GM23338 (cell line): ENCODE data around the gene NDUFB8. TPM values are rescaled to one million over a fixed set of nuclear protein-coding genes. Genes with fewer than 3 reads are reported as not detected.

Source experiments
- ATAC-seq: fragments of 200-7000 bp; cut with Tn5 transposase; 3 replicates; pipeline ENCODE4 v1.9.1; 2020
- DNase-seq: peaks from one replicate; pipeline ENCODE4 v3.0.0-alpha.2; 2015; ENCODE audit warnings: low spot score
- H2AFZ ChIP-seq: fragments of 200-600 bp; sonication (generic); 2 replicates; pipeline ENCODE4 v1.8.0; 2016; ENCODE audit warnings: antibody characterized with exemption, mild to moderate bottlenecking, moderate library complexity
- H3F3A ChIP-seq: fragments of 200-600 bp; sonication (generic); replicated peaks from 2 replicates; pipeline ENCODE4 v1.8.0; 2017; ENCODE audit warnings: antibody characterized with exemption, mixed run types, low read depth
- H3K27ac ChIP-seq: fragments of 200-600 bp; sonication (generic); 2 replicates; pipeline ENCODE4 v1.6.1; 2016; ENCODE audit warnings: low read depth
- H3K27me3 ChIP-seq: fragments of 200-600 bp; sonication (generic); 2 replicates; pipeline ENCODE4 v1.8.0; 2016; ENCODE audit warnings: mild to moderate bottlenecking, mixed run types, moderate library complexity; ENCODE audit not compliant: insufficient read depth
- H3K36me3 ChIP-seq: fragments of 200-600 bp; sonication (generic); 2 replicates; pipeline ENCODE4 v1.8.0; 2016; ENCODE audit warnings: mild to moderate bottlenecking; ENCODE audit not compliant: insufficient read depth
- H3K4me1 ChIP-seq: fragments of 200-600 bp; sonication (generic); 2 replicates; pipeline ENCODE4 v1.8.0; 2016; ENCODE audit warnings: mild to moderate bottlenecking, moderate library complexity; ENCODE audit not compliant: insufficient read depth
- H3K4me2 ChIP-seq: fragments of 200-600 bp; sonication (generic); 2 replicates; pipeline ENCODE4 v1.7.1; 2017; ENCODE audit warnings: mixed run types
- H3K4me3 ChIP-seq: fragments of 200-600 bp; sonication (generic); 2 replicates; pipeline ENCODE4 v1.6.1; 2016; ENCODE audit warnings: mixed run types
- H3K79me2 ChIP-seq: fragments of 200-600 bp; sonication (generic); replicated peaks from 2 replicates; pipeline ENCODE4 v1.8.0; 2017; ENCODE audit warnings: mild to moderate bottlenecking; ENCODE audit not compliant: insufficient read depth
- H3K9me2 ChIP-seq: fragments of 200-600 bp; sonication (generic); 2 replicates; pipeline ENCODE4 v1.8.0; 2017; ENCODE audit not compliant: insufficient read depth
- H4K20me1 ChIP-seq: fragments of 200-600 bp; sonication (generic); replicated peaks from 2 replicates; pipeline ENCODE4 v1.8.0; 2017; ENCODE audit warnings: mild to moderate bottlenecking; ENCODE audit not compliant: insufficient read depth
- H3K27ac Mint-ChIP-seq: 2 replicates; pipeline ENCODE4 v1.8.0; 2020; ENCODE audit warnings: inconsistent platforms, mild to moderate bottlenecking, moderate library complexity, mixed read lengths
- H3K27me3 Mint-ChIP-seq: 3 replicates; pipeline ENCODE4 v1.8.0; 2022; ENCODE audit warnings: low read depth, mild to moderate bottlenecking, moderate library complexity, mixed read lengths, inconsistent platforms; ENCODE audit not compliant: insufficient read depth, poor library complexity
- H3K36me3 Mint-ChIP-seq: 3 replicates; pipeline ENCODE4 v1.8.0; 2021; ENCODE audit warnings: low read depth, mild to moderate bottlenecking, inconsistent platforms, moderate library complexity, mixed read lengths
- H3K4me1 Mint-ChIP-seq: 3 replicates; pipeline ENCODE4 v1.8.0; 2020; ENCODE audit warnings: mild to moderate bottlenecking, inconsistent platforms, mixed read lengths
- H3K4me3 Mint-ChIP-seq: 3 replicates; pipeline ENCODE4 v1.8.0; 2021; ENCODE audit warnings: moderate library complexity, mild to moderate bottlenecking, inconsistent platforms, mixed read lengths
- H3K9me3 Mint-ChIP-seq: 3 replicates; pipeline ENCODE4 v1.8.0; 2020; ENCODE audit warnings: moderate library complexity, mild to moderate bottlenecking, inconsistent platforms, mixed read lengths
- CREB1 ChIP-seq: fragments of 250-450 bp; sonication (Bioruptor Pico); IDR thresholded peaks from 2 replicates; pipeline ENCODE4 v1.5.0; 2020; ENCODE audit warnings: low read depth, mild to moderate bottlenecking, moderate library complexity
- EZH2 ChIP-seq: fragments of 200-600 bp; sonication (generic); IDR thresholded peaks from one replicate; pipeline ENCODE4 v1.8.0; 2017; ENCODE audit warnings: antibody characterized with exemption, mild to moderate bottlenecking, low read depth; ENCODE audit not compliant: unreplicated experiment
- EZH2phosphoT487 ChIP-seq: fragments of 200-600 bp; sonication (generic); IDR thresholded peaks from one replicate; pipeline ENCODE4 v1.8.1; 2018; ENCODE audit warnings: antibody characterized with exemption; ENCODE audit not compliant: unreplicated experiment
- JUNB ChIP-seq: IDR thresholded peaks from one replicate; pipeline ENCODE4 v1.6.1; 2016; ENCODE audit warnings: antibody characterized with exemption; ENCODE audit not compliant: unreplicated experiment
- NANOG ChIP-seq: IDR thresholded peaks from 2 replicates; pipeline ENCODE4 v1.6.1; 2016; ENCODE audit warnings: antibody characterized with exemption, borderline replicate concordance
- POLR2AphosphoS5 ChIP-seq: IDR thresholded peaks from 2 replicates; pipeline ENCODE4 v1.6.1; 2016; ENCODE audit warnings: antibody characterized with exemption, low read depth
- STAT1 ChIP-seq: IDR thresholded peaks from one replicate; pipeline ENCODE4 v1.6.1; 2016; ENCODE audit warnings: antibody characterized with exemption; ENCODE audit not compliant: unreplicated experiment
- ZNF114 ChIP-seq: fragments of 250-450 bp; sonication (Bioruptor Pico); IDR thresholded peaks from 2 replicates; pipeline ENCODE4 v1.5.0; 2020; ENCODE audit warnings: mild to moderate bottlenecking, moderate library complexity
- ZNF331 ChIP-seq: fragments of 250-450 bp; sonication (Bioruptor Pico); IDR thresholded peaks from 2 replicates; pipeline ENCODE4 v1.5.0; 2020; ENCODE audit warnings: low read depth, mild to moderate bottlenecking, moderate library complexity
- polyA plus RNA-seq: library from polyadenylated mRNA; unstranded; fragments of >200 nt; fragmentation: Nextera tagmentation; extraction: Ambion mirVana; gene quantifications from 2 replicates; pipeline ENCODE4 v1.2.1, GENCODE V29; 2016
- total RNA-seq: library from RNA; depleted of rRNA; stranded (reverse); fragments of >200 nt; shearing (Covaris generic); gene quantifications from 2 replicates; pipeline ENCODE4 v1.2.3, GENCODE V29; 2014
- TF ChIP-seq, protein P1 (sequence below): IDR thresholded peaks from one replicate; pipeline ENCODE4 v1.6.1; 2018; ENCODE audit warnings: antibody characterized with exemption; ENCODE audit not compliant: unreplicated experiment
- TF ChIP-seq, protein P2 (sequence below): IDR thresholded peaks from 2 replicates; pipeline ENCODE4 v1.6.1; 2016; ENCODE audit warnings: antibody characterized with exemption
- TF ChIP-seq, protein P3 (sequence below), 2 experiments: fragments of 200-600 bp in 1 of 2; sonication (generic) in 1 of 2; conservative IDR thresholded peaks; 2 replicates each; pipeline versions ENCODE4 v1.5.1 to v1.6.1; 2016 to 2017; ENCODE audit warnings: antibody characterized with exemption in 2 of 2, low read depth in 2 of 2, mild to moderate bottlenecking in 2 of 2, moderate library complexity in 1 of 2
- TF ChIP-seq, protein P4 (sequence below): fragments of 250-450 bp; sonication (Bioruptor Pico); IDR thresholded peaks from 2 replicates; pipeline ENCODE4 v1.5.0; 2020; ENCODE audit warnings: mild to moderate bottlenecking, moderate library complexity

The NDUFB8 gene
- total and polyA plus RNA-seq, 2 experiments from 2014 or later = 131 to 464 TPM

DNA sequence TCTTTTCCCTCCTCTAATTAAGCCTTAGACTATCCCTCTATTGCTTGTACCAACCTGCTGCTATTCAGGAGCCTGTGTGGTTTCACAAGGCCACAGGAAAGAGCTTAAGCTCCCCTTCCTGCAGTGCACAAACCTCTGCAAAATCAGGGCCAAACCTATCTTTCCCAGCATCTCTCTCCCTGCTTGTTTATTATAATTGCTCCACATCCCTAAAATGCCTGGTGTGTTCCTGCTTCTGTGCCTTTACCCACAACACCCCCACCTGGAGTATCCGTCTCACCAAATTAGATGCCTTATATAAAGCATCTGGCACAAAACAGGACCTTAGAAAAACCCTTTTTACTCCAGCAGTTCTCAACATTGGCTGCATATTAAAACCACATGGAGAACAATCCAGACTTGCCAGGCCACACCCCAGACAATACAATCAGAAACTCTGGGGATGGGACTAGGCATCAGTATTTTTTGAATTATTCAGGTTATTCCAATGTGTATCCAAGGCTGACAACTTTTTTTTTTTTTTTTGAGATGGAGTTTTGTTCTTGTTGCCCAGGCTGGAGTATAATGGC, 26.7 kb downstream of the NDUFB8 start:
- ATAC-seq (no peak), DNase-seq (no peak)
- Histone ChIP-seq H3K27me3 (no peaks in the 10 kb centered on the region), H4K20me1 (no peaks in the 10 kb centered on the region), H3K36me3 (no peaks in the 10 kb centered on the region; the same call in 1 of the 2 replicates), H3K9me2 (no peaks in the 10 kb centered on the region), H3K4me2 (no peak overlapping the region), H3K27ac (no peak overlapping the region), H3K4me3 (no peak overlapping the region), H3K4me1 (no peaks in the 10 kb centered on the region), H3K79me2 (no peaks in the 10 kb centered on the region), H3F3A (no peaks in the 10 kb centered on the region), H2AFZ (no peak overlapping the region)
- Mint-ChIP-seq H3K4me1 (0 out of 3 replicates have a peak, but pooled peaks cover 3% of the 10 kb centered on the region), H3K36me3 (no peaks in the 10 kb centered on the region), H3K27me3 (peaks cover 7% of the 10 kb centered on the region), H3K4me3 (no peak overlapping the region), H3K9me3 (no peaks in the 10 kb centered on the region), H3K27ac (no peak overlapping the region)
- TF ChIP-seq JUNB (no peak), EZH2 (no peak), EZH2phosphoT487 (no peak), STAT1 (no peak), ZNF331 (CRISPR knock-in tag) (no peak), CREB1 (no peak), POLR2AphosphoS5 (no peak), ZNF114 (no peak), NANOG (no peak)
- TF ChIP-seq, protein P1, sequence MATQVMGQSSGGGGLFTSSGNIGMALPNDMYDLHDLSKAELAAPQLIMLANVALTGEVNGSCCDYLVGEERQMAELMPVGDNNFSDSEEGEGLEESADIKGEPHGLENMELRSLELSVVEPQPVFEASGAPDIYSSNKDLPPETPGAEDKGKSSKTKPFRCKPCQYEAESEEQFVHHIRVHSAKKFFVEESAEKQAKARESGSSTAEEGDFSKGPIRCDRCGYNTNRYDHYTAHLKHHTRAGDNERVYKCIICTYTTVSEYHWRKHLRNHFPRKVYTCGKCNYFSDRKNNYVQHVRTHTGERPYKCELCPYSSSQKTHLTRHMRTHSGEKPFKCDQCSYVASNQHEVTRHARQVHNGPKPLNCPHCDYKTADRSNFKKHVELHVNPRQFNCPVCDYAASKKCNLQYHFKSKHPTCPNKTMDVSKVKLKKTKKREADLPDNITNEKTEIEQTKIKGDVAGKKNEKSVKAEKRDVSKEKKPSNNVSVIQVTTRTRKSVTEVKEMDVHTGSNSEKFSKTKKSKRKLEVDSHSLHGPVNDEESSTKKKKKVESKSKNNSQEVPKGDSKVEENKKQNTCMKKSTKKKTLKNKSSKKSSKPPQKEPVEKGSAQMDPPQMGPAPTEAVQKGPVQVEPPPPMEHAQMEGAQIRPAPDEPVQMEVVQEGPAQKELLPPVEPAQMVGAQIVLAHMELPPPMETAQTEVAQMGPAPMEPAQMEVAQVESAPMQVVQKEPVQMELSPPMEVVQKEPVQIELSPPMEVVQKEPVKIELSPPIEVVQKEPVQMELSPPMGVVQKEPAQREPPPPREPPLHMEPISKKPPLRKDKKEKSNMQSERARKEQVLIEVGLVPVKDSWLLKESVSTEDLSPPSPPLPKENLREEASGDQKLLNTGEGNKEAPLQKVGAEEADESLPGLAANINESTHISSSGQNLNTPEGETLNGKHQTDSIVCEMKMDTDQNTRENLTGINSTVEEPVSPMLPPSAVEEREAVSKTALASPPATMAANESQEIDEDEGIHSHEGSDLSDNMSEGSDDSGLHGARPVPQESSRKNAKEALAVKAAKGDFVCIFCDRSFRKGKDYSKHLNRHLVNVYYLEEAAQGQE = no peak
- TF ChIP-seq, protein P2, sequence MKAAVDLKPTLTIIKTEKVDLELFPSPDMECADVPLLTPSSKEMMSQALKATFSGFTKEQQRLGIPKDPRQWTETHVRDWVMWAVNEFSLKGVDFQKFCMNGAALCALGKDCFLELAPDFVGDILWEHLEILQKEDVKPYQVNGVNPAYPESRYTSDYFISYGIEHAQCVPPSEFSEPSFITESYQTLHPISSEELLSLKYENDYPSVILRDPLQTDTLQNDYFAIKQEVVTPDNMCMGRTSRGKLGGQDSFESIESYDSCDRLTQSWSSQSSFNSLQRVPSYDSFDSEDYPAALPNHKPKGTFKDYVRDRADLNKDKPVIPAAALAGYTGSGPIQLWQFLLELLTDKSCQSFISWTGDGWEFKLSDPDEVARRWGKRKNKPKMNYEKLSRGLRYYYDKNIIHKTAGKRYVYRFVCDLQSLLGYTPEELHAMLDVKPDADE = no peak
- TF ChIP-seq, protein P3, sequence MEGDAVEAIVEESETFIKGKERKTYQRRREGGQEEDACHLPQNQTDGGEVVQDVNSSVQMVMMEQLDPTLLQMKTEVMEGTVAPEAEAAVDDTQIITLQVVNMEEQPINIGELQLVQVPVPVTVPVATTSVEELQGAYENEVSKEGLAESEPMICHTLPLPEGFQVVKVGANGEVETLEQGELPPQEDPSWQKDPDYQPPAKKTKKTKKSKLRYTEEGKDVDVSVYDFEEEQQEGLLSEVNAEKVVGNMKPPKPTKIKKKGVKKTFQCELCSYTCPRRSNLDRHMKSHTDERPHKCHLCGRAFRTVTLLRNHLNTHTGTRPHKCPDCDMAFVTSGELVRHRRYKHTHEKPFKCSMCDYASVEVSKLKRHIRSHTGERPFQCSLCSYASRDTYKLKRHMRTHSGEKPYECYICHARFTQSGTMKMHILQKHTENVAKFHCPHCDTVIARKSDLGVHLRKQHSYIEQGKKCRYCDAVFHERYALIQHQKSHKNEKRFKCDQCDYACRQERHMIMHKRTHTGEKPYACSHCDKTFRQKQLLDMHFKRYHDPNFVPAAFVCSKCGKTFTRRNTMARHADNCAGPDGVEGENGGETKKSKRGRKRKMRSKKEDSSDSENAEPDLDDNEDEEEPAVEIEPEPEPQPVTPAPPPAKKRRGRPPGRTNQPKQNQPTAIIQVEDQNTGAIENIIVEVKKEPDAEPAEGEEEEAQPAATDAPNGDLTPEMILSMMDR (conservative IDR thresholded peaks at IDR 0.05; ENCODE audit: low read depth in 2 of 2) = no peak
- TF ChIP-seq, protein P4, sequence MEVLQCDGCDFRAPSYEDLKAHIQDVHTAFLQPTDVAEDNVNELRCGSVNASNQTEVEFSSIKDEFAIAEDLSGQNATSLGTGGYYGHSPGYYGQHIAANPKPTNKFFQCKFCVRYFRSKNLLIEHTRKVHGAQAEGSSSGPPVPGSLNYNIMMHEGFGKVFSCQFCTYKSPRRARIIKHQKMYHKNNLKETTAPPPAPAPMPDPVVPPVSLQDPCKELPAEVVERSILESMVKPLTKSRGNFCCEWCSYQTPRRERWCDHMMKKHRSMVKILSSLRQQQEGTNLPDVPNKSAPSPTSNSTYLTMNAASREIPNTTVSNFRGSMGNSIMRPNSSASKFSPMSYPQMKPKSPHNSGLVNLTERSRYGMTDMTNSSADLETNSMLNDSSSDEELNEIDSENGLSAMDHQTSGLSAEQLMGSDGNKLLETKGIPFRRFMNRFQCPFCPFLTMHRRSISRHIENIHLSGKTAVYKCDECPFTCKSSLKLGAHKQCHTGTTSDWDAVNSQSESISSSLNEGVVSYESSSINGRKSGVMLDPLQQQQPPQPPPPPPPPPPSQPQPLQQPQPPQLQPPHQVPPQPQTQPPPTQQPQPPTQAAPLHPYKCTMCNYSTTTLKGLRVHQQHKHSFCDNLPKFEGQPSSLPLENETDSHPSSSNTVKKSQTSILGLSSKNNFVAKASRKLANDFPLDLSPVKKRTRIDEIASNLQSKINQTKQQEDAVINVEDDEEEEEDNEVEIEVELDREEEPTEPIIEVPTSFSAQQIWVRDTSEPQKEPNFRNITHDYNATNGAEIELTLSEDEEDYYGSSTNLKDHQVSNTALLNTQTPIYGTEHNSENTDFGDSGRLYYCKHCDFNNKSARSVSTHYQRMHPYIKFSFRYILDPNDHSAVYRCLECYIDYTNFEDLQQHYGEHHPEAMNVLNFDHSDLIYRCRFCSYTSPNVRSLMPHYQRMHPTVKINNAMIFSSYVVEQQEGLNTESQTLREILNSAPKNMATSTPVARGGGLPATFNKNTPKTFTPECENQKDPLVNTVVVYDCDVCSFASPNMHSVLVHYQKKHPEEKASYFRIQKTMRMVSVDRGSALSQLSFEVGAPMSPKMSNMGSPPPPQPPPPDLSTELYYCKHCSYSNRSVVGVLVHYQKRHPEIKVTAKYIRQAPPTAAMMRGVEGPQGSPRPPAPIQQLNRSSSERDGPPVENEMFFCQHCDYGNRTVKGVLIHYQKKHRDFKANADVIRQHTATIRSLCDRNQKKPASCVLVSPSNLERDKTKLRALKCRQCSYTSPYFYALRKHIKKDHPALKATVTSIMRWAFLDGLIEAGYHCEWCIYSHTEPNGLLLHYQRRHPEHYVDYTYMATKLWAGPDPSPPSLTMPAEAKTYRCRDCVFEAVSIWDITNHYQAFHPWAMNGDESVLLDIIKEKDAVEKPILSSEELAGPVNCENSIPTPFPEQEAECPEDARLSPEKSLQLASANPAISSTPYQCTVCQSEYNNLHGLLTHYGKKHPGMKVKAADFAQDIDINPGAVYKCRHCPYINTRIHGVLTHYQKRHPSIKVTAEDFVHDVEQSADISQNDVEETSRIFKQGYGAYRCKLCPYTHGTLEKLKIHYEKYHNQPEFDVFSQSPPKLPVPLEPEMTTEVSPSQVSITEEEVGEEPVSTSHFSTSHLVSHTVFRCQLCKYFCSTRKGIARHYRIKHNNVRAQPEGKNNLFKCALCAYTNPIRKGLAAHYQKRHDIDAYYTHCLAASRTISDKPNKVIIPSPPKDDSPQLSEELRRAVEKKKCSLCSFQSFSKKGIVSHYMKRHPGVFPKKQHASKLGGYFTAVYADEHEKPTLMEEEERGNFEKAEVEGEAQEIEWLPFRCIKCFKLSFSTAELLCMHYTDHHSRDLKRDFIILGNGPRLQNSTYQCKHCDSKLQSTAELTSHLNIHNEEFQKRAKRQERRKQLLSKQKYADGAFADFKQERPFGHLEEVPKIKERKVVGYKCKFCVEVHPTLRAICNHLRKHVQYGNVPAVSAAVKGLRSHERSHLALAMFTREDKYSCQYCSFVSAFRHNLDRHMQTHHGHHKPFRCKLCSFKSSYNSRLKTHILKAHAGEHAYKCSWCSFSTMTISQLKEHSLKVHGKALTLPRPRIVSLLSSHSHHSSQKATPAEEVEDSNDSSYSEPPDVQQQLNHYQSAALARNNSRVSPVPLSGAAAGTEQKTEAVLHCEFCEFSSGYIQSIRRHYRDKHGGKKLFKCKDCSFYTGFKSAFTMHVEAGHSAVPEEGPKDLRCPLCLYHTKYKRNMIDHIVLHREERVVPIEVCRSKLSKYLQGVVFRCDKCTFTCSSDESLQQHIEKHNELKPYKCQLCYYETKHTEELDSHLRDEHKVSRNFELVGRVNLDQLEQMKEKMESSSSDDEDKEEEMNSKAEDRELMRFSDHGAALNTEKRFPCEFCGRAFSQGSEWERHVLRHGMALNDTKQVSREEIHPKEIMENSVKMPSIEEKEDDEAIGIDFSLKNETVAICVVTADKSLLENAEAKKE (CRISPR knock-in tag) = no peak
